Stomach smooth muscle (tissue), 2 donors: Measurements from ENCODE around the gene RAP1GDS1.
"Not testable (repeated sequence)": the region's sequence is repeated elsewhere in the genome, so short reads cannot be mapped to it uniquely, and the experiment has no call there.

Experiments used
- H3K27ac ChIP-seq: one replicate; pipeline ENCODE4 v1.7.0; 2013; ENCODE audit warnings: mild to moderate bottlenecking, low read length, inconsistent platforms
- H3K27me3 ChIP-seq, 2 donors: one replicate each; pipeline ENCODE4 v1.7.0; 2013; ENCODE audit warnings: low read length in 2 of 2; ENCODE audit not compliant: insufficient read depth in 2 of 2, control insufficient read depth in 1 of 2
- H3K36me3 ChIP-seq, 2 donors: one replicate each; pipeline ENCODE4 v1.7.0; 2013; ENCODE audit warnings: low read length in 2 of 2; ENCODE audit not compliant: control insufficient read depth in 2 of 2, insufficient read depth in 2 of 2
- H3K4me1 ChIP-seq: one replicate; pipeline ENCODE4 v1.7.0; 2013; ENCODE audit warnings: low read length; ENCODE audit not compliant: control insufficient read depth, insufficient read depth
- H3K4me3 ChIP-seq, 2 donors: one replicate each; pipeline ENCODE4 v1.7.0; 2013; ENCODE audit warnings: low read length in 2 of 2
- H3K9ac ChIP-seq, 2 donors: one replicate each; pipeline ENCODE4 v1.7.0; 2013; ENCODE audit warnings: low read length in 2 of 2, mild to moderate bottlenecking in 1 of 2
- H3K9me3 ChIP-seq, 2 donors: one replicate each; pipeline ENCODE4 v1.7.0; 2013; ENCODE audit warnings: low read length in 2 of 2; ENCODE audit not compliant: control insufficient read depth in 2 of 2
- donor health status: healthy.
- donor health status: Pancreatic carcinoma.

Gene RAP1GDS1

DNA sequence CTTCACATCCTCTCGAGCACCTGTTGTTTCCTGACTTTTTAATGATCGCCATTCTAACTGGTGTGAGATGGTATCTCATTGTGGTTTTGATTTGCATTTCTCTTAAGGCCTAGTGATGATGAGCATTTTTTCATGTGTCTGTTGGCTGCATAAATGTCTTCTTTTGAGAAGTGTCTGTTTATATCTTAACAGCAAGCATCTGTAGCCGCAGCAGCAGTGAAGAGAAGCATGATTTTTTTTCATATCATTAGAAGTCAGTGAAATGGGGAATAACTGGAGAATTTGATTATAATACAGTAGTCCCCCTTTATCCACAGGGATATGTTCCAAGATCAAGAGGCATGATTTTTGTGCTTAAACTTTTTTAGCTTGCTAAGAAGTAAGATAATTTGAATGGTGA, 27.5 kb downstream of the RAP1GDS1 start:
- not testable (repeated sequence) for H3K27me3 ChIP-seq, H3K9ac ChIP-seq, H3K4me1 ChIP-seq, H3K9me3 ChIP-seq, H3K27ac ChIP-seq, H3K4me3 ChIP-seq, H3K36me3 ChIP-seq

- H3K27me3 ChIP-seq = no peaks in the 10 kb centered on the region
- no peaks in the 10 kb centered on the region for H3K36me3 ChIP-seq
- no peaks in the 10 kb centered on the region for H3K4me1 ChIP-seq
- no peak overlapping the region for H3K4me3 ChIP-seq
- no peaks in the 10 kb centered on the region for H3K9me3 ChIP-seq
- no peak overlapping the region for H3K27ac ChIP-seq
- no peak overlapping the region for H3K9ac ChIP-seq
Measured at GRCh38 chr4:98289375-98289774, 28.2 kb downstream of the RAP1GDS1 start.

GRCh38 chr4:98290511-98290910, 29.3 kb downstream of the RAP1GDS1 start:
- H3K27me3 ChIP-seq = no peaks in the 10 kb centered on the region
- H3K4me3 ChIP-seq = no peak overlapping the region
- H3K36me3 ChIP-seq = peaks cover 0 to 3% of the 10 kb centered on the region in 2 donors
- no peak overlapping the region for H3K27ac ChIP-seq
- no peaks in the 10 kb centered on the region for H3K4me1 ChIP-seq
- no peak overlapping the region for H3K9ac ChIP-seq
- H3K9me3 ChIP-seq = no peaks in the 10 kb centered on the region

DNA sequence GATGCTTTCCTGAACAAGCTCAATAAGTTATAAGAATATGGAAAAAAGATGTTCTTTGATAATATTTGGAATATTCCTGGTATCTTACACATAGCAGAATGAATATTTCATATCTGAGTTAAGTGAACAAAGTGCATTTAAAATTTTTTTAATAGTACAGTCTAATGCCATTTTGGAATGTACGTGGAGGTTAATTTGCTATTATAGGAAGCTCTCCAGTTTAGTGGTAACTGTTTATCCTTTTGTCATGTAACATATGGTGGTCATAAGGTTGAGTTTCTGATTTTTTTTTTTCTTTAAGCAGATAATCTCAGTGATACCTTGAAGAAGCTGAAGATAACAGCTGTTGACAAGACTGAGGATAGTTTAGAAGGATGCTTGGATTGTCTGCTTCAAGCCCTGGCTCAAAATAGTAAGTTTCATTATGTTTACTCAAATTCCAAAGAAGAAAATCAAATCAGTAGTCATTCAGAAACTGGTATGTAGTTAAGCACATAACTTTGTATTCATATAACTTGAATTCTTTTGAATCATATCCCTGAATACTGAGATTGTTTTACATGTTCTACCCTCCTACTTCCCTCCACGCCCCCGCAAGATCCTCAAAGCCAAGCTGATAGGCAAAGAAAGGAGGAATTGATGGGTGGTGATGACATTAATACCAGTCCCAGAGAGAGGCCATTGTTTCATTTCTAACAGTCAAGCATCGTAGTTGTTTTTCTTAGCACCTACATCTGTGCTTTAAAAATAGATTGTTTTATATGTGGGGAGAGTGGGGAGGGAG, 32.1 kb downstream of the RAP1GDS1 start:
- Histone ChIP-seq H3K36me3 (peaks cover 0 to 3% of the 10 kb centered on the region in 2 donors), H3K27me3 (no peaks in the 10 kb centered on the region), H3K4me3 (no peak overlapping the region), H3K27ac (no peak overlapping the region), H3K4me1 (no peaks in the 10 kb centered on the region), H3K9me3 (no peaks in the 10 kb centered on the region), H3K9ac (no peak overlapping the region)

GRCh38 chr4:98298022-98298421, 36.8 kb downstream of the RAP1GDS1 start:
- H3K27ac ChIP-seq = no peak overlapping the region
- no peak overlapping the region for H3K4me3 ChIP-seq
- H3K9ac ChIP-seq = no peak overlapping the region
- H3K4me1 ChIP-seq = no peaks in the 10 kb centered on the region
- peaks cover 0 to 3% of the 10 kb centered on the region in 2 donors for H3K36me3 ChIP-seq
- H3K9me3 ChIP-seq = no peaks in the 10 kb centered on the region
- no peaks in the 10 kb centered on the region for H3K27me3 ChIP-seq

GRCh38 chr4:98300706-98301105, 39.5 kb downstream of the RAP1GDS1 start:
- Histone ChIP-seq H3K9ac (no peak overlapping the region), H3K4me1 (no peaks in the 10 kb centered on the region), H3K4me3 (no peak overlapping the region), H3K27me3 (no peaks in the 10 kb centered on the region), H3K36me3 (no peaks in the 10 kb centered on the region), H3K9me3 (peaks cover 0 to 4% of the 10 kb centered on the region in 2 donors), H3K27ac (no peak overlapping the region)

- Histone ChIP-seq H3K4me1 (no peaks in the 10 kb centered on the region), H3K9me3 (peaks cover 0 to 4% of the 10 kb centered on the region in 2 donors), H3K36me3 (no peaks in the 10 kb centered on the region), H3K27me3 (no peaks in the 10 kb centered on the region), H3K4me3 (no peak overlapping the region), H3K9ac (no peak overlapping the region), H3K27ac (no peak overlapping the region)
Measured at GRCh38 chr4:98305576-98305975, 44.4 kb downstream of the RAP1GDS1 start.

- H3K4me1 ChIP-seq = no peaks in the 10 kb centered on the region
- H3K27me3 ChIP-seq = no peaks in the 10 kb centered on the region
- no peak overlapping the region for H3K4me3 ChIP-seq
- no peaks in the 10 kb centered on the region for H3K9me3 ChIP-seq
- no peak overlapping the region for H3K27ac ChIP-seq
- no peaks in the 10 kb centered on the region for H3K36me3 ChIP-seq
- H3K9ac ChIP-seq = no peak overlapping the region
Measured at GRCh38 chr4:98310867-98311266, 49.7 kb downstream of the RAP1GDS1 start.

DNA sequence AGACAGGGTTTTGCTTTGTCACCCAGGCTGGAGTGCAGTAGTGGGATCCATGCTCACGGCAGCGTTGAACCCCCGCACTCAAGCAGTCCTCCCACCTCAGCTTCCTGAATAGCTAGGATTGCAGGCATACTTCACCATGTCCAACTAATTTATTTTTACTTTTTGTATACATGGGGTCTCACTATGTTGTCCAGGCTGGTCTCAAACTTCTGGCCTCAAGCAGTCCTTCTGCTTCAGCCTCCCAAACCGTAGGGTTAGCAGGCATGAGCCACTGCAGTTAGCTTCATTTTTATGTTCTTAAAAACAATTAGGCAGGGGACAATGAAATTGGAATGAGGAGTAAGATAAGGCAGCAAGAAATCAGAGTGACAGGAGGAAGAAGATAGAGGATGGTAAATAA, 50.5 kb downstream of the RAP1GDS1 start:
- H3K4me1 ChIP-seq = no peaks in the 10 kb centered on the region
- H3K27ac ChIP-seq = no peak overlapping the region
- no peaks in the 10 kb centered on the region for H3K9me3 ChIP-seq
- H3K36me3 ChIP-seq = no peaks in the 10 kb centered on the region
- no peak overlapping the region for H3K9ac ChIP-seq
- no peak overlapping the region for H3K4me3 ChIP-seq
- H3K27me3 ChIP-seq = no peaks in the 10 kb centered on the region

GRCh38 chr4:98314791-98315565, 53.8 kb downstream of the RAP1GDS1 start:
- H3K9ac ChIP-seq = no peak overlapping the region
- no peak overlapping the region for H3K4me3 ChIP-seq
- no peaks in the 10 kb centered on the region for H3K36me3 ChIP-seq
- H3K27me3 ChIP-seq = no peaks in the 10 kb centered on the region
- no peaks in the 10 kb centered on the region for H3K9me3 ChIP-seq
- no peaks in the 10 kb centered on the region for H3K4me1 ChIP-seq
- no peak overlapping the region for H3K27ac ChIP-seq

DNA sequence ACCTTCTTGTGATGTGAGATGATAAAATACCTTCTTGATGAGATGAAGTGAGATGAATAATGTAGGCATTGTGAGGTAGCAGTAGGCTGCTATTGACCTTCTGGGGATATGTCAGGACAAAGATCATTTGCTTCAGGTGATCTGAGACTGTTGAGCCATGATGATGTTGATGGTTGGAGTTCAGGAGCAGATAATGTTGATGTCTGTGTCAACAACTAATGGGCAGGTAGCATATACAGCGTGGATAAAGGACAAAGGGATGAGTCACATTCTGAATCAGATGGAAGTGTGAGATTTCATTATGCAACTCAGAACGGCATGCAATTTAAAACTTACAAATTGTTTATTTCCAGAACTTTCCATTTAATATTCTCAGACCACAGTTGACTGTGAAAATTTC, 57.3 kb downstream of the RAP1GDS1 start:
- Histone ChIP-seq H3K27ac (no peak overlapping the region), H3K9ac (no peak overlapping the region), H3K36me3 (no peaks in the 10 kb centered on the region), H3K9me3 (no peaks in the 10 kb centered on the region), H3K27me3 (no peaks in the 10 kb centered on the region), H3K4me3 (no peak overlapping the region), H3K4me1 (no peaks in the 10 kb centered on the region)
